NCI-H345 treated with DMSO at 0.1 percent for 48 hours (cell line): Measurements from ENCODE around the gene MGAT4A.

Experiments
- DNase-seq: peaks from one replicate; lab custom pipeline; 2025; ENCODE audit not compliant: unreplicated experiment; lab: John Stamatoyannopoulos, UW

The MGAT4A gene

GRCh38 chr2:98579926-98580325 lies 151.0 kb downstream of the MGAT4A start:
- DNase-seq, result no peak

- no peak for DNase-seq
Observed at GRCh38 chr2:98578231-98578630, 152.7 kb downstream of the MGAT4A start.

- DNase-seq, result no peak
Observed at GRCh38 chr2:98577313-98577712, 153.6 kb downstream of the MGAT4A start.

- no peak for DNase-seq
Observed at GRCh38 chr2:98576666-98577312, 154.1 kb downstream of the MGAT4A start.

- no peak for DNase-seq
Observed at GRCh38 chr2:98573426-98573825, 157.5 kb downstream of the MGAT4A start.

- DNase-seq, result no peak
Observed at GRCh38 chr2:98572676-98573075, 158.3 kb downstream of the MGAT4A start.

GRCh38 chr2:98572211-98572610 lies 158.7 kb downstream of the MGAT4A start:
- no peak for DNase-seq

GRCh38 chr2:98571796-98572195 lies 159.1 kb downstream of the MGAT4A start:
- no peak for DNase-seq

GRCh38 chr2:98571121-98571701 lies 159.7 kb downstream of the MGAT4A start:
- DNase-seq, result no peak

GRCh38 chr2:98570356-98570755 lies 160.6 kb downstream of the MGAT4A start:
- DNase-seq, result no peak

- DNase-seq, result no peak
Observed at GRCh38 chr2:98569915-98570314, 161.0 kb downstream of the MGAT4A start.

GRCh38 chr2:98569197-98569793 lies 161.6 kb downstream of the MGAT4A start:
- peak; percentile 12 for DNase-seq
